K562 (cell line): ENCODE results near the gene SCAMP3. TPM values are rescaled to one million over a fixed set of nuclear protein-coding genes. Genes with fewer than 3 reads are reported as not detected.
A peak's percentile ranks its signal among the peaks of the same experiment; 100 is the strongest.

Experiments used
- BRF1 ChIP-seq: IDR thresholded peaks from 3 replicates; pipeline ENCODE4 v1.6.1; 2011; ENCODE audit warnings: borderline replicate concordance, mild to moderate bottlenecking; ENCODE audit not compliant: insufficient read length; ENCODE audit errors: extremely low read depth
- CEBPB ChIP-seq: fragments of 450-650 bp; IDR thresholded peaks from 2 replicates; pipeline ENCODE4 v1.6.1; 2016; ENCODE audit warnings: missing genetic modification characterization, missing compliant biosample characterization
- DIDO1 ChIP-seq: fragments of 450-650 bp; IDR thresholded peaks from 2 replicates; pipeline ENCODE4 v1.6.1; 2016; ENCODE audit warnings: low read depth, missing biosample characterization, missing genetic modification characterization
- EP300 ChIP-seq: IDR thresholded peaks from 2 replicates; pipeline ENCODE4 v1.6.1; 2012; ENCODE audit warnings: low read length, improper control_type of control experiment
- FOS ChIP-seq: IDR thresholded peaks from 3 replicates; pipeline ENCODE4 v1.6.1; 2011; ENCODE audit not compliant: insufficient read length; ENCODE audit errors: extremely low read depth
- FOXA1 ChIP-seq: fragments of 450-650 bp; IDR thresholded peaks from 2 replicates; pipeline ENCODE4 v1.6.1; 2016; ENCODE audit warnings: mild to moderate bottlenecking, borderline replicate concordance
- KDM4B ChIP-seq, 2 experiments: fragments of 450-650 bp in 1 of 2; sonication (generic) in 1 of 2; IDR thresholded peaks; 2 replicates each; pipeline ENCODE4 v1.6.1; 2016 to 2017; ENCODE audit warnings: borderline replicate concordance in 2 of 2, antibody characterized with exemption in 1 of 2, low read depth in 1 of 2, mild to moderate bottlenecking in 1 of 2
- KDM5B ChIP-seq: fragments of 200-600 bp; sonication (generic); IDR thresholded peaks from 2 replicates; pipeline ENCODE4 v1.6.1; 2012; ENCODE audit warnings: low read depth, mild to moderate bottlenecking, moderate library complexity, low read length, control low read depth, inconsistent platforms; ENCODE audit not compliant: insufficient replicate concordance
- MCM2 ChIP-seq: fragments of 450-650 bp; IDR thresholded peaks from 2 replicates; pipeline ENCODE4 v1.6.1; 2017; ENCODE audit warnings: low read depth, mild to moderate bottlenecking
- NR2C1 ChIP-seq, 2 experiments: fragments of 450-650 bp; IDR thresholded peaks; 2 replicates each; pipeline ENCODE4 v1.6.1; 2017; ENCODE audit warnings: mild to moderate bottlenecking in 2 of 2, antibody characterized with exemption in 1 of 2, inconsistent platforms in 1 of 2, missing compliant biosample characterization in 1 of 2, missing genetic modification characterization in 1 of 2
- OTX1 ChIP-seq: fragments of 450-650 bp; formaldehyde crosslinking; IDR thresholded peaks from 2 replicates; pipeline ENCODE4 v1.4.0; 2022; ENCODE audit warnings: mild to moderate bottlenecking
- PHB2 ChIP-seq: fragments of 450-650 bp; IDR thresholded peaks from 2 replicates; pipeline ENCODE4 v1.6.1; 2017; ENCODE audit warnings: low read depth
- POLR2B ChIP-seq: fragments of 450-650 bp; IDR thresholded peaks from 2 replicates; pipeline ENCODE4 v1.6.1; 2018; ENCODE audit warnings: low read depth; ENCODE audit not compliant: partially characterized antibody
- POLR2G ChIP-seq: fragments of 200-400 bp; formaldehyde crosslinking; IDR thresholded peaks from 2 replicates; pipeline ENCODE4 v1.6.1; 2017; ENCODE audit warnings: low read depth, mild to moderate bottlenecking, antibody characterized with exemption, low read length, moderate library complexity
- POLR3G ChIP-seq: IDR thresholded peaks from 2 replicates; pipeline ENCODE4 v1.6.1; 2011; ENCODE audit not compliant: insufficient read length, insufficient replicate concordance; ENCODE audit errors: extremely low read depth
- RBFOX2 ChIP-seq: fragments of 200-400 bp; formaldehyde crosslinking; IDR thresholded peaks from 2 replicates; pipeline ENCODE4 v1.6.1; 2017; ENCODE audit warnings: low read depth, mild to moderate bottlenecking, low read length, moderate library complexity
- SNAPC5 ChIP-seq: fragments of 250-450 bp; sonication (Bioruptor Pico); IDR thresholded peaks from 2 replicates; pipeline ENCODE4 v1.8.0; 2021; ENCODE audit warnings: moderate library complexity, mild to moderate bottlenecking, inconsistent platforms
- SNRNP70 ChIP-seq: fragments of 200-400 bp; formaldehyde crosslinking; optimal IDR thresholded peaks from 2 replicates; pipeline ENCODE3; 2017; ENCODE audit warnings: low read depth, low read length
- U2AF2 ChIP-seq: fragments of 200-400 bp; formaldehyde crosslinking; optimal IDR thresholded peaks from 2 replicates; pipeline ENCODE3; 2017; ENCODE audit warnings: low read depth, mild to moderate bottlenecking, low read length
- ZHX1 ChIP-seq: fragments of 150-350 bp; conservative IDR thresholded peaks from 2 replicates; pipeline ENCODE4 v1.6.1; 2014; ENCODE audit warnings: low read length
- ZNF12 ChIP-seq: sonication (generic); formaldehyde crosslinking; IDR thresholded peaks from 2 replicates; pipeline ENCODE4 v1.4.0; 2020; ENCODE audit warnings: mild to moderate bottlenecking, missing genetic modification reagents
- ZSCAN32 ChIP-seq: fragments of 450-650 bp; formaldehyde crosslinking; IDR thresholded peaks from 2 replicates; pipeline ENCODE4 v1.4.0; 2020; ENCODE audit warnings: mild to moderate bottlenecking, moderate library complexity
- polyA plus RNA-seq, 8 experiments: library from polyadenylated mRNA; depleted of rRNA in 4 of 8; stranded (reverse) in 5 of 8; unstranded in 3 of 8; fragments of >200 nt; fragmentation: Nextera tagmentation in 2 of 8; fragmentation: Illumina TruSeq in 1 of 8; extraction: Ambion mirVana in 2 of 8; extraction: Trizol in 1 of 8; gene quantifications; 2 replicates each; pipeline versions ENCODE4 v1.2.1 to v1.2.3, GENCODE V29; 2011 to 2014; ENCODE audit warnings: inconsistent platforms in 1 of 8, missing spikeins in 1 of 8
- total RNA-seq, 7 experiments: library from RNA; depleted of rRNA in 6 of 7; stranded (reverse); fragments of >200 nt in 6 of 7; fragmentation: Illumina TruSeq in 2 of 7; extraction: Trizol in 2 of 7; gene quantifications; 2 replicates each; pipeline versions ENCODE4 v1.2.1 to v1.2.3, GENCODE V29; 2011 to 2021; ENCODE audit warnings: low replicate concordance in 1 of 7
- TF ChIP-seq, protein P1 (sequence below): sonication (generic); formaldehyde crosslinking; IDR thresholded peaks from 2 replicates; pipeline ENCODE4 v1.8.1; 2023; ENCODE audit warnings: mild to moderate bottlenecking, missing genetic modification reagents

SCAMP3 gene
- total and polyA plus RNA-seq, 9 of the 15 experiments (the other 6 are each of a cell fraction or from before 2014, with no cell fraction given): 14.2 to 131 (median 86.1) TPM

DNA sequence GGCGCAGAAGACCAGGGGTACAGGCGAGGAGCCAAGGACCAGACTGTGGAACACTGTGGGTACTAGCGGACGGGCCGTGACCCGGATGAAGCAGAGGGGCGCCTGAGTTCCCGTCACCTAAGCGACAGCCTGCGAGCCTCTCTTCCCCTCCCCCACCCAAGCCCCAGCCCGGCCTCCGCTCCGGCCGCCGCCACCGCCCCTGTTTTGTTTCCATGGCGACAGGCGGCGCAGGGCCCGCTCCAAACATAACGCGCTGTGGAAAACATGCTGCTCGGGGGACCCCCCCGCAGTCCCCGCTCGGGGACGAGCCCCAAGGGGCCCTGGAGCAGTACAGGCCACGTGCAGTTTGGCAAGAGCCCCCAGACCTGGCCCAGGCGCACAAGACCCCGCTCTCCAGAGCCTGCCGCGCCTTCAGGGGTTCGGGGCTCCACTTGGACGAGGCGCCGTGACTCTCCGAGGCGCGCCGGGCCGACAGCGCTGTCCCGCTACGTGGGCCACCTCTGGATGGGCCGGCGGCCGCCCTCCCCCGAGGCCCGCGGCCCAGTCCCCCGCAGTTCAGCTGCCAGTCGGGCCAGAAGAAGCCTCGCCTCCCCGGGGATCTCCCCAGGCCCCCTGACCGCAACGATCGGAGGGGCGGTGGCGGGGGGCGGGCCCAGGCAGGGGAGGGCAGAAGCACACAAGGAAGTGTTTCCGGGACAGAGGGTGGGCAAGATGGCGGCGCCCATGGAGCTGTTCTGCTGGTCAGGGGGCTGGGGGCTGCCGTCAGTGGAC is 53.4 kb downstream of the SCAMP3 start, which contains the start of gene MTX1 (continued):
- TF ChIP-seq RBFOX2 (peak; percentile 90), FOS (no peak), POLR2G (peak; percentile 91), OTX1 (CRISPR knock-in tag) (no peak), POLR2B (no peak), BRF1 (no peak), NR2C1 (IDR thresholded peaks at IDR 0.05) (peak; percentile 98), NR2C1 (tag; IDR thresholded peaks at IDR 0.05) (peak; percentile 98), ZHX1 (no peak), PHB2 (no peak), KDM4B (IDR thresholded peaks at IDR 0.05; ENCODE audit: borderline replicate concordance in 2 of 2, low read depth in 1 of 2) (peak in 1 of 2 experiments; percentile 55; a peak in 1 of 4 replicates), FOXA1 (no peak), EP300 (peak; percentile 11; the same call in 1 of the 2 replicates), KDM5B (no peak), POLR3G (no peak), SNAPC5 (no peak), U2AF2 (no peak), ZSCAN32 (CRISPR knock-in tag) (no peak), CEBPB (tag) (no peak), MCM2 (no peak), ZNF12 (CRISPR knock-in tag) (no peak; the same call in 1 of the 2 replicates), SNRNP70 (no peak), DIDO1 (tag) (no peak)
- TF ChIP-seq, protein P1, sequence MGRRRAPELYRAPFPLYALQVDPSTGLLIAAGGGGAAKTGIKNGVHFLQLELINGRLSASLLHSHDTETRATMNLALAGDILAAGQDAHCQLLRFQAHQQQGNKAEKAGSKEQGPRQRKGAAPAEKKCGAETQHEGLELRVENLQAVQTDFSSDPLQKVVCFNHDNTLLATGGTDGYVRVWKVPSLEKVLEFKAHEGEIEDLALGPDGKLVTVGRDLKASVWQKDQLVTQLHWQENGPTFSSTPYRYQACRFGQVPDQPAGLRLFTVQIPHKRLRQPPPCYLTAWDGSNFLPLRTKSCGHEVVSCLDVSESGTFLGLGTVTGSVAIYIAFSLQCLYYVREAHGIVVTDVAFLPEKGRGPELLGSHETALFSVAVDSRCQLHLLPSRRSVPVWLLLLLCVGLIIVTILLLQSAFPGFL (CRISPR knock-in tag): no peak
